ENCODE data around the gene PAM. TPM values are rescaled to one million over a fixed set of nuclear protein-coding genes. Genes with fewer than 3 reads are reported as not detected.

PAM gene
- total RNA-seq, 1 donor from 2014 or later = 940 TPM

- H3K4me1 ChIP-seq = no peaks in the 10 kb centered on the region
- no peaks in the 10 kb centered on the region for H3K27me3 ChIP-seq
- H3K36me3 ChIP-seq = no peaks in the 10 kb centered on the region
- no peak overlapping the region for H3K4me3 ChIP-seq
- no peak overlapping the region for H3K27ac ChIP-seq
- DNase-seq (ENCODE audit: low spot score in 2 of 2) = no peak
- intact Hi-C loops (cut with DNase I) = no loop called here
- no peak for TF ChIP-seq CTCF (IDR thresholded peaks at IDR 0.05)
- no peaks in the 10 kb centered on the region for H3K9me3 ChIP-seq
Measured at GRCh38 chr5:102937894-102938293, 182.8 kb downstream of the PAM start.

GRCh38 chr5:102941111-102941510, 186.0 kb downstream of the PAM start:
- DNase-seq (ENCODE audit: low spot score in 2 of 2) = no peak
- Histone ChIP-seq H3K27ac (no peak overlapping the region), H3K27me3 (no peaks in the 10 kb centered on the region), H3K4me3 (no peak overlapping the region), H3K36me3 (peaks cover 0 to 5% of the 10 kb centered on the region in 2 donors), H3K4me1 (no peaks in the 10 kb centered on the region), H3K9me3 (no peaks in the 10 kb centered on the region)
- intact Hi-C loops (cut with DNase I) = no loop called here
- no peak for TF ChIP-seq CTCF (IDR thresholded peaks at IDR 0.05)

GRCh38 chr5:102946414-102946813, 191.3 kb downstream of the PAM start:
- Histone ChIP-seq H3K4me3 (no peak overlapping the region), H3K36me3 (peaks cover 3 to 27% of the 10 kb centered on the region in 2 donors), H3K4me1 (no peaks in the 10 kb centered on the region), H3K27ac (no peak overlapping the region), H3K9me3 (no peaks in the 10 kb centered on the region), H3K27me3 (no peaks in the 10 kb centered on the region)
- no peak for DNase-seq (ENCODE audit: low spot score in 2 of 2)
- intact Hi-C loops (cut with DNase I) = no loop called here
- TF ChIP-seq CTCF (IDR thresholded peaks at IDR 0.05) = no peak

- intact Hi-C loops (cut with DNase I) = no loop called here
- no peak for TF ChIP-seq CTCF (IDR thresholded peaks at IDR 0.05)
- no peaks in the 10 kb centered on the region for H3K4me1 ChIP-seq
- H3K27me3 ChIP-seq = no peaks in the 10 kb centered on the region
- H3K9me3 ChIP-seq = no peaks in the 10 kb centered on the region
- DNase-seq (ENCODE audit: low spot score in 2 of 2) = no peak
- no peak overlapping the region for H3K27ac ChIP-seq
- peaks cover 9 to 33% of the 10 kb centered on the region in 2 donors for H3K36me3 ChIP-seq
- no peak overlapping the region for H3K4me3 ChIP-seq
Measured at GRCh38 chr5:102946971-102947370, 191.9 kb downstream of the PAM start.

- Histone ChIP-seq H3K4me1 (peaks cover 0 to 19% of the 10 kb centered on the region in 2 donors), H3K9me3 (no peaks in the 10 kb centered on the region), H3K27ac (no peak overlapping the region), H3K36me3 (peaks cover 16 to 20% of the 10 kb centered on the region in 2 donors), H3K27me3 (no peaks in the 10 kb centered on the region), H3K4me3 (no peak overlapping the region)
- TF ChIP-seq CTCF (IDR thresholded peaks at IDR 0.05) = no peak
- DNase-seq (ENCODE audit: low spot score in 2 of 2) = no peak
- intact Hi-C loops (cut with DNase I) = loop anchor here (5.0 kb wide), 2 partner anchors 88 to 198 kb away; partner anchors contain the start of gene PAM
Measured at GRCh38 chr5:102955488-102955887, 200.4 kb downstream of the PAM start.

GRCh38 chr5:102956599-102956998, 201.5 kb downstream of the PAM start:
- intact Hi-C loops (cut with DNase I) = loop anchor here (5.0 kb wide), 2 partner anchors 89 to 199 kb away; partner anchors contain the start of gene PAM
- TF ChIP-seq CTCF (IDR thresholded peaks at IDR 0.05) = no peak
- H3K27me3 ChIP-seq = no peaks in the 10 kb centered on the region
- peaks cover 6 to 15% of the 10 kb centered on the region in 2 donors for H3K36me3 ChIP-seq
- no peak overlapping the region for H3K4me3 ChIP-seq
- peak overlapping the region; percentile 64 to 76 for H3K27ac ChIP-seq
- no peaks in the 10 kb centered on the region for H3K9me3 ChIP-seq
- DNase-seq (ENCODE audit: low spot score in 2 of 2) = no peak
- peaks cover 0 to 23% of the 10 kb centered on the region in 2 donors for H3K4me1 ChIP-seq

Data from ascending aorta (tissue), 2 donors.